SIG-M5 (cell line): ENCODE measurements around the gene APOL4.
"Not testable (repeated sequence)": the region's sequence is repeated elsewhere in the genome, so short reads cannot be mapped to it uniquely, and the experiment has no call there.

Experiments used
- DNase-seq: peaks from one replicate; lab custom pipeline; 2025; lab: John Stamatoyannopoulos, UW

APOL4 gene

GRCh38 chr22:36183446-36183845 lies 18.2 kb downstream of the APOL4 start:
- DNase-seq = no peak

DNA sequence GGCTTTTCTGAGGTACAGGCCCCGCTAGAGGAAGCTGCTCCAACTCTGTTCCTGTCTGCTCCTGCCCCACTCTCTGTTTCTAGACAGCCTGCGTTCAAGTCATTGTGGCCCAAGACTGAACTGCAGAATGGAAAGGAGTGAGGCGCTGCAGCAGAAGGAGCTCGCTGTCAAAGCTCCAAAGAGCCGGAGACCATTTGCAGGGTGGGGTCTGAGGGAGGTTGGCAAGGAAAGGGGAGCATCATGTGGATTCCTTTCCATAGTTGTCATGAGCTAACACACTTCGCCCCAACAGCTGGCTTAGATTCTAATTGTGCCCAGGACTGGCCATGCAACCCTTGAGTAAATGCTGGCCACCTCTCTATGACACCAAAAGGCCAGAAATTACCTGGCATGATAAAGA lies 18.8 kb downstream of the APOL4 start:
- DNase-seq = no peak

DNA sequence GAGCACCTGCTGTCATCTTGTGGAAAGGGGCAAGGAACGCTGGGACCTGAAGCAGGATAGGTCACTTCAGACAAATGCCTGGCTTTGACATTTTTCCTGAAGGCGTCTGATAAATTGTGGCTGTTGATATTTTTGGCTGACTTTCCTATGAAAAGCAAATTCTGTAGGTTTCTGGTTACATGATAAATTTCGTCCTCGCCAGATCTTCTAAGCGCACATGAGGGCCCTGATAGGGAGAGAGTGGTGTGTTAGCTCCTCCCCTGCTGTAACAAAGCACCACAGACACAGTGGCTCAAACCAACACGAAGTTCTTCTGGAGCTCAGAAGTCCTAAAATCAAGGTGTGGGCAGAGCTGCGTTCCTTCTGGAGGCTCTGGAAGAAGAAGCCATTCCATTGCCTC lies 19.6 kb downstream of the APOL4 start:
- no peak for DNase-seq

GRCh38 chr22:36180928-36181327 lies 20.7 kb downstream of the APOL4 start:
- no peak for DNase-seq

- DNase-seq = no peak
These were observed 21.4 kb downstream of the APOL4 start for GRCh38 chr22:36180038-36180880.

- DNase-seq = no peak
These were observed 24.4 kb downstream of the APOL4 start for GRCh38 chr22:36177160-36177559.

GRCh38 chr22:36175892-36176291 lies 25.7 kb downstream of the APOL4 start:
- no peak for DNase-seq

GRCh38 chr22:36171941-36172340 lies 29.7 kb downstream of the APOL4 start:
- no peak for DNase-seq

GRCh38 chr22:36166518-36167220 lies 34.9 kb downstream of the APOL4 start:
- DNase-seq = no peak

GRCh38 chr22:36166086-36166485 lies 35.5 kb downstream of the APOL4 start:
- DNase-seq = no peak

DNA sequence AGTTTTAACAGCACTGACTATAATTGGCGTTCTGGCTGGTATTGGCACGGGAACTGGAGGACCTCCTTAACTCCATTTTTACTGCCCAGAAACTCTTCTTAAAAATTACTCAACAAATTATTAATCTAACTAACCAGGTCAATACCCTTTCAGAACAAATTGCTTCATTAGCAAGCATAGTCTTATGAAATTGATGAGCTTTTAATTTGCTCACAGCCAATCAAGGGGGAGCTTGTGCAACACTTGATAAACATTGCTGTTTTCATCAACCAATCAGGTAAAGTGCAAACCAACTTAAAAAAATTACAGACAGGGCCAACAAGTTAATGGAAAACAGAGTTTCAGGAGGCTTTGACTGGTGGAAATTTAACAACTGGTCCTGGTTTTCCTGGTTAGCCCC lies 36.5 kb downstream of the APOL4 start:
- DNase-seq = no peak

- peak; percentile 71 for DNase-seq
These were observed 37.0 kb downstream of the APOL4 start for GRCh38 chr22:36164621-36165020.

GRCh38 chr22:36163497-36163896 lies 38.1 kb downstream of the APOL4 start:
- no peak for DNase-seq

- DNase-seq = no peak
These were observed 39.2 kb downstream of the APOL4 start for GRCh38 chr22:36162127-36163034.

DNA sequence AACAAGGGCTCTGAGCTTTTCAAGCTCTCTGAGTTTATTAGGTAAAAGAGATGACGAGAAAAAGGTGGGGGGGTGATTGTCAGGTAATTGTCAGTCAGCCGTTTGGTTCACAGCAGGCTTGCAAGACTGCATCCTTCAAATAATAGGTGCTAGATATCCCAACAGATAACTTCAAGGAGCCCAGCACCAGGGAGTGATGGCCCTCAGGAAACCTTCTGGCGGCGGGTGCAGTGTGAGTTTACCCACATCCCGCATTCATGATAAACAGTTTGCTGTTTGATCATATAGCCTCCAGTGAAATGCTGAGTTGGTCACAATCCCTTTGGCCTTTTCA lies 39.8 kb downstream of the APOL4 start:
- DNase-seq = not testable (repeated sequence)

- DNase-seq = no peak
These were observed 41.1 kb downstream of the APOL4 start, which contains the start of gene APOL3 for GRCh38 chr22:36160499-36160942. Gene APOL3 (minus strand): TSS chr22:36160755. CDS start chr22:36149055, 11,700 bp downstream.

DNA sequence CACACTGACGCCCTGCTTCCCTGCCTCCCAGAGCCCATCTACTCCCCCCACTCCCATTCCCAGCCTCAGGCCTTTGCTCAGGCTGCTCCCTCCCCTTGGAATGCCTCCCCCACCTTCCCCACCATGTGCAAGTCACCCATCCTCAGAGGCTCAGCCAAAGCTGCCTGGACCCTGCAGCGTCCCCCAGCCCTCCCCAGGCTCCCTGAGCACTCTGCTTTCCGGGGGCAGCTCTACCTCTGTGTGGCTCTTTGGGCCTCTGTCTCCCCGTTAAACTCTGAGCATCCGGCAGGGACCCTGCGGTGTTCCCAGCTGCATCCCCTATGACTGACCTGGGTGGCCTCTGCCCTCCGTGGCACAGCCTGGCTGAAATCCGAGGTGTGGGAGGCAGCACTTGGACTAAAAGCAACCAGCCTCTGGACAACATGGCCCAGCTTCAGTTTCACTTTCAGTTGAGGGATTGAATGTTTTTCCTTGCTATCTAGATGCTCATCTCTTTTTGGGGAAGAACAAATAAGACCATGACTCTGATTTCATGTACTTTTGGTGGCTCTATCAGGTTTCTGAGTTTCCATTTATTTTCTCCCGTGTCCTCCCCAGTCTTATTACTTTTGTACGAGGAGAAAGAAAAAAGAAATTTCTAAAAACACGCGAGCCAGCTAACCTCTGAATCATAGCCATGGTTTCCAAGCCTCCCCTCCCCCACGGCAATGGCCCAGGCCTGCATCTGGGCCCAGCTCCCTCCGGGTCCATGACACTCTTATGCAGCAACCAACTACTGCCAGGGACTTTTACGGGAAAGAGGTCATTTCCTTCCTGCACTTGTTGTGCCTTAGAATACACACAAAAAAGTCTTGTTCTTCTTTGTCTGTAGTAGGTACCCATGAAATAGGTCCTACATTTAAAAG lies 44.8 kb downstream of the APOL4 start:
- no peak for DNase-seq

GRCh38 chr22:36156119-36156514 lies 45.5 kb downstream of the APOL4 start:
- no peak for DNase-seq

GRCh38 chr22:36155702-36156101 lies 45.9 kb downstream of the APOL4 start:
- no peak for DNase-seq

DNA sequence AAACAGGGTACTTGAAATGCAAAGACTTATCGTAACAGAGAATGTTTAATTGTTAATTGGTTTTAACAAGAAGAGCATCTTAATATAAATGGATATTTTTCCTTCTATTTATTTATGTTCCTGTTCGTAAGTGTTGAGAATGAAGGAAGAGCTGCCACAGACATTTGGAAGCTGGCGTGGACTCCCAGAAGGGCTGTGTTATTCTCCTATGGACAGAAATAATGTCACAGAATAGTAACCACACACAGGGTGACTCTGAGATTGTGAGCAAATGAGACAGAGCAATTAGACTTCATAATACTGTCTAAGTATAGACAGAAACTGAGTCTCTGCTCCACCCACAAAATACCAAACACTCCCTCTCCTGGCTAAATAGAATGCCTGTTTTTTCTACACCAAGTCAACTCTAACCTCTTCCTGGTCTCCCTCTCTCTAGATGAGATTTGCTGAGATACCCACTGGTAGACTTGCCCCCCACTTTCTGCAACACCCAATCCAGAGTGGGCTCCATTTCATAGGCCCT lies 47.1 kb downstream of the APOL4 start:
- no peak for DNase-seq
